Fibroblast of villous mesenchyme (primary cell): ENCODE results near the gene ST3GAL6. TPM values are rescaled to one million over a fixed set of nuclear protein-coding genes. Genes with fewer than 3 reads are reported as not detected.
A peak's percentile ranks its signal among the peaks of the same experiment; 100 is the strongest.

ENCODE experiments used
- DNase-seq: peaks from one replicate; pipeline ENCODE4 v3.0.0-alpha.2; 2010; ENCODE audit warnings: low read depth
- H3K4me3 ChIP-seq: 2 replicates; pipeline ENCODE4 v1.5.1; 2011; ENCODE audit warnings: low read depth, mild to moderate bottlenecking, low read length
- total RNA-seq: library from RNA; depleted of rRNA; stranded (reverse); fragments of >200 nt; gene quantifications from 2 replicates; pipeline ENCODE4 v1.2.3, GENCODE V29; 2012
- TF ChIP-seq, protein P1 (sequence below): IDR thresholded peaks from 2 replicates; pipeline ENCODE4 v1.5.1; 2012; ENCODE audit warnings: low read depth, mild to moderate bottlenecking, low read length; ENCODE audit not compliant: insufficient read depth

Gene ST3GAL6
- total RNA-seq, 1 donor: 3.9 TPM

DNA sequence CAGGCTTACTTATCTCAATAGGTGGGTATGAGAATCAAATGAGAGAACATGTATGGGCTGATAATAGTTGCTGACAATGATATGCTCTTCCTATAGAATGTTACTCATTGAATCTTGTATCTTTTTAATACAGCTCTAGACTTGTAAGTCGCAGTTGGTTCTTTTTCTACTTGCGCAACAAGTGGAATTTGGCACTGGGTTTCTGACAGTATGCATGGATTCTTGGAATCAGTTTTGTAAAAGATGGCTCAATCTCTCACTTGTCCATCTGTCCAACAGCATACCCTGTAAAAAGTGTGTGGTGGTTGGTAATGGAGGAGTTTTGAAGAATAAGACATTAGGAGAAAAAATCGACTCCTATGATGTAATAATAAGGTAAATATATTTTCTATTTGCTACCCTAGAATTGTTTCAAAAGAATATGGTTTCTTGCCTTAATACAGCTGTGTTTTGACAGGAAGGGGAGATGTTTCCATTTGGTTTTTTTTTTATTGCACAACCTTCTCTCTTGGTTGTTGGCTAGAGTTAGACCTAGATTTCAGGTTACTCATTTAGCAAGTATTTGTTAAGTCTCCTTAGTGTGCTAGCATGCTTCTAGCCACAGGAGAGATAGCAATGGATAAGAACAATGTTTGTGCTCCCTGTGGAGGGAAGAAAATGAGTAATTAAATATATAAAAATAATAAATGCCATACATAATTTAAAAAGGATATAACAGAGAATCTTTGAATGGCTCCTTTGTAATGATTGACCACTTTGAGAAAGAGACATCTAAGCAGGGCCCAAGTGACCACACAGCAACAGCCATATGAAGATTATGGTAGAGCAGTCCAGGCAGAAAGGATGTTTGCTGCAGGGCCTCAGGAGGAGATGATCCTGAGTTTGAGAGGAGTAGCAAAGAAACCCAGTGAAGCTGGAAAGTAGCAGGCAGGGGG is 21.8 kb downstream of the ST3GAL6 start:
- DNase-seq: peak; percentile 94
- H3K4me3 ChIP-seq: no peak overlapping the region
- TF ChIP-seq, protein P1, sequence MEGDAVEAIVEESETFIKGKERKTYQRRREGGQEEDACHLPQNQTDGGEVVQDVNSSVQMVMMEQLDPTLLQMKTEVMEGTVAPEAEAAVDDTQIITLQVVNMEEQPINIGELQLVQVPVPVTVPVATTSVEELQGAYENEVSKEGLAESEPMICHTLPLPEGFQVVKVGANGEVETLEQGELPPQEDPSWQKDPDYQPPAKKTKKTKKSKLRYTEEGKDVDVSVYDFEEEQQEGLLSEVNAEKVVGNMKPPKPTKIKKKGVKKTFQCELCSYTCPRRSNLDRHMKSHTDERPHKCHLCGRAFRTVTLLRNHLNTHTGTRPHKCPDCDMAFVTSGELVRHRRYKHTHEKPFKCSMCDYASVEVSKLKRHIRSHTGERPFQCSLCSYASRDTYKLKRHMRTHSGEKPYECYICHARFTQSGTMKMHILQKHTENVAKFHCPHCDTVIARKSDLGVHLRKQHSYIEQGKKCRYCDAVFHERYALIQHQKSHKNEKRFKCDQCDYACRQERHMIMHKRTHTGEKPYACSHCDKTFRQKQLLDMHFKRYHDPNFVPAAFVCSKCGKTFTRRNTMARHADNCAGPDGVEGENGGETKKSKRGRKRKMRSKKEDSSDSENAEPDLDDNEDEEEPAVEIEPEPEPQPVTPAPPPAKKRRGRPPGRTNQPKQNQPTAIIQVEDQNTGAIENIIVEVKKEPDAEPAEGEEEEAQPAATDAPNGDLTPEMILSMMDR: no peak

DNA sequence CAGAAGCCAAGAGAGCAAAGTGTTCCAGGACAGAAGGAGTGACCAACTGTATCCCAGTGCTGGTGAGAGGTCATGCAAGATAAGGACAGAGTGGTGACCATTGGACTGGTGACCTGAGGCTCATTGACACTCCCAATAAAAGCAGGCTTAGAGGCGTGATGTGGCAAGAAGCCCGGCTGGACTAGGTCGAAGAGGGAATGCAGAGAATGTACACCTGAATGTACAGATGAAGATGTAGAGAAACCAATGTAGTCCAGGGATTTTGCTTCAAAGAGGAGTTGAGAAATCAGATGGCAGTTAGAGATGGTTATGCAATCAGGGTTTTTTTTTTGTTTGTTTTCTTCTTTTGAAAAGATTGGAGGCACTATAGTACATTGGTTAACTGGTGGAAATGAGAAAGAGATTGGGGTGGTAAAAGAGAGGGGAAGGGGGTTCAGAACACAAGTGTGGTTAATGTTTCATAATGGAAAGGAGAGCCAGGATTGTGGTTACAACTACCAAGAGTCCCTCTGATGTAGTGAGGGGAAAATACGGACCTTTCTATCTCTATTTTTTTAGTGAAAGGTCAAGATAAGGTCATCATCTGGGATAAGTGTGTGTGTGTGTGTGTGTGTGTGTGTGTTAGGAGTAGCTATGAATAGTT is 23.3 kb downstream of the ST3GAL6 start:
- DNase-seq: peak; percentile 46
- no peak overlapping the region for H3K4me3 ChIP-seq
- TF ChIP-seq, protein P1: no peak

DNA sequence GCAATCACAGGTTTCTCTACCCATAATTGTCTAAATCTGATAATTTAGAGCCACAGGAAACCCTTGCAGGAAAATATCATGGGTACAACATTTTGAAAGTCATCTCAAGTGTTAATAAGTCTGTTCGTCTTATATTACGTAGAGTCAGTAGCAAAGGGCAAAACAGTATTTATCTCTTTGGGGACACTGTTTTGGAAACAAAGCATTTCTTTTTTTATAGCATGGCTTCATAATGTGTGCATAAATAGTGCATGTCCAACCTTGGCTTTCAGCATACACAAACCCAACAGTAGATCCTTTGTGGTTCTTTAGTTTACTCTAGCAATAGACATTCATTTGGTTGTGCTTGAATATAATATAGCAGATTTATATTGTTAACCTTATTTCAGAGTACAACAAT is 24.0 kb downstream of the ST3GAL6 start:
- peak; percentile 63 for DNase-seq
- no peak overlapping the region for H3K4me3 ChIP-seq
- TF ChIP-seq, protein P1: no peak

DNA sequence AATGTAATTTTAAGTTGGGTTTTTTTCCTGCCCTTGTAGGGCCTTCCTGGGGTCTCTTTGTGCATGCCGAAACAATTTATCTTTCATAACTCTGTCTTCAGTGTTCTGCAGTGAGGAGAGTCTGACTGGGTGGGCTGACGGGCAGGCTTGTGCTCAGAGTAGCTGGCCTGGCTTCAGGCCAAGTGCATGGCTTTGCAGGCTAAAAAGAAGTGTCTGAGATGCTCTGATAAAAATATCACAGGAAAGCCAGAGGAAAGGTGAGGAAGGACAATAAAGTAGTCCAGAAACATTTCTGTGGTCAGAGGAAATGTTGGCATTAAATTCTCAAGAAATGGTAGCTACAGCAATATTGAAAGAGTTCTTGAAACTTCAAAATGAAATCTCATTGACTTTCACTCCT is 25.5 kb downstream of the ST3GAL6 start:
- H3K4me3 ChIP-seq: no peak overlapping the region
- no peak for DNase-seq
- TF ChIP-seq, protein P1: no peak

- no peak overlapping the region for H3K4me3 ChIP-seq
- DNase-seq: peak; percentile 56
- TF ChIP-seq, protein P1: no peak
Observed at GRCh38 chr3:98791341-98792325, 28.5 kb downstream of the ST3GAL6 start.

GRCh38 chr3:98793971-98794370 is 30.8 kb downstream of the ST3GAL6 start:
- peak; percentile 60 for DNase-seq
- H3K4me3 ChIP-seq: no peak overlapping the region
- TF ChIP-seq, protein P1: no peak
